Measurements from ENCODE around the gene FARS2.

Gene FARS2

GRCh38 chr6:5606546-5606945 is 345.2 kb downstream of the FARS2 start:
- no peak overlapping the region for H2AFZ ChIP-seq (ENCODE audit: insufficient read depth, low read length, poor library complexity)
- no peaks in the 10 kb centered on the region for H3K79me2 ChIP-seq (ENCODE audit: control insufficient read depth, insufficient read depth, low read length, poor library complexity)
- no peak overlapping the region for H3K4me3 ChIP-seq (ENCODE audit: low read depth, low read length)
- no peak overlapping the region for H2AK5ac ChIP-seq (ENCODE audit: low read length)
- no peak overlapping the region for H3K4me2 ChIP-seq (ENCODE audit: low read length)
- H4K12ac ChIP-seq (ENCODE audit: low read depth, low read length): no peak overlapping the region
- no peaks in the 10 kb centered on the region for H3K27me3 ChIP-seq (ENCODE audit: insufficient read depth, low read length)
- no CpG with 5 or more reads among the region's 4 CpGs for WGBS (ENCODE audit: extremely low coverage, insufficient coverage, insufficient read length)
- no peaks in the 10 kb centered on the region for H3K4me1 ChIP-seq (ENCODE audit: control insufficient read depth in 1 of 2, insufficient read depth in 2 of 2, low read length in 2 of 2)
- no peak for DNase-seq
- no peak overlapping the region for H3K27ac ChIP-seq (ENCODE audit: low read depth, low read length)
- H2BK5ac ChIP-seq (ENCODE audit: low read depth, low read length, poor library complexity): no peak overlapping the region
- H3K4ac ChIP-seq (ENCODE audit: low read depth, low read length): no peak overlapping the region
- H3K79me1 ChIP-seq (ENCODE audit: low read length): no peaks in the 10 kb centered on the region
- H3K23ac ChIP-seq (ENCODE audit: low read length): no peak overlapping the region
- no peak overlapping the region for H3K18ac ChIP-seq (ENCODE audit: low read length)
- H3K9me3 ChIP-seq (ENCODE audit: insufficient read depth, low read depth, low read length): no peaks in the 10 kb centered on the region
- H2BK120ac ChIP-seq (ENCODE audit: insufficient read depth, low read length, poor library complexity): no peak overlapping the region
- no peak overlapping the region for H2BK12ac ChIP-seq (ENCODE audit: low read length)
- H3K9ac ChIP-seq (ENCODE audit: low read length): no peak overlapping the region
- no peak overlapping the region for H4K91ac ChIP-seq (ENCODE audit: low read depth, low read length)
- H3K36me3 ChIP-seq (ENCODE audit: control insufficient read depth in 1 of 2, insufficient read depth in 2 of 2, low read length in 2 of 2): no peaks in the 10 kb centered on the region
- no peak overlapping the region for H4K8ac ChIP-seq (ENCODE audit: low read depth, low read length)
- no peak overlapping the region for H3K14ac ChIP-seq (ENCODE audit: low read length)

- no peaks in the 10 kb centered on the region for H3K36me3 ChIP-seq (ENCODE audit: control insufficient read depth in 1 of 2, insufficient read depth in 2 of 2, low read length in 2 of 2)
- no peak overlapping the region for H2AK5ac ChIP-seq (ENCODE audit: low read length)
- H3K9me3 ChIP-seq (ENCODE audit: insufficient read depth, low read depth, low read length): no peaks in the 10 kb centered on the region
- H3K27me3 ChIP-seq (ENCODE audit: insufficient read depth, low read length): no peaks in the 10 kb centered on the region
- whole genome bisulfite sequencing (ENCODE audit: extremely low coverage, insufficient coverage, insufficient read length): no CpG with 5 or more reads among the region's 8 CpGs
- H2BK5ac ChIP-seq (ENCODE audit: low read depth, low read length, poor library complexity): no peak overlapping the region
- H3K14ac ChIP-seq (ENCODE audit: low read length): no peak overlapping the region
- H4K8ac ChIP-seq (ENCODE audit: low read depth, low read length): no peak overlapping the region
- H3K4ac ChIP-seq (ENCODE audit: low read depth, low read length): no peak overlapping the region
- H3K4me1 ChIP-seq (ENCODE audit: control insufficient read depth in 1 of 2, insufficient read depth in 2 of 2, low read length in 2 of 2): no peaks in the 10 kb centered on the region
- H3K79me1 ChIP-seq (ENCODE audit: low read length): no peaks in the 10 kb centered on the region
- peak overlapping the region; percentile 49 for H3K4me3 ChIP-seq (ENCODE audit: low read depth, low read length)
- no peak overlapping the region for H2AFZ ChIP-seq (ENCODE audit: insufficient read depth, low read length, poor library complexity)
- H3K27ac ChIP-seq (ENCODE audit: low read depth, low read length): no peak overlapping the region
- H3K18ac ChIP-seq (ENCODE audit: low read length): no peak overlapping the region
- no peak overlapping the region for H4K91ac ChIP-seq (ENCODE audit: low read depth, low read length)
- no peak overlapping the region for H2BK120ac ChIP-seq (ENCODE audit: insufficient read depth, low read length, poor library complexity)
- no peak overlapping the region for H3K9ac ChIP-seq (ENCODE audit: low read length)
- no peak overlapping the region for H4K12ac ChIP-seq (ENCODE audit: low read depth, low read length)
- peak overlapping the region; percentile 42 for H3K23ac ChIP-seq (ENCODE audit: low read length)
- no peak for DNase-seq
- H3K79me2 ChIP-seq (ENCODE audit: control insufficient read depth, insufficient read depth, low read length, poor library complexity): no peaks in the 10 kb centered on the region
- H2BK12ac ChIP-seq (ENCODE audit: low read length): no peak overlapping the region
- H3K4me2 ChIP-seq (ENCODE audit: low read length): no peak overlapping the region
These were observed 349.3 kb downstream of the FARS2 start for GRCh38 chr6:5610640-5611039.

DNA sequence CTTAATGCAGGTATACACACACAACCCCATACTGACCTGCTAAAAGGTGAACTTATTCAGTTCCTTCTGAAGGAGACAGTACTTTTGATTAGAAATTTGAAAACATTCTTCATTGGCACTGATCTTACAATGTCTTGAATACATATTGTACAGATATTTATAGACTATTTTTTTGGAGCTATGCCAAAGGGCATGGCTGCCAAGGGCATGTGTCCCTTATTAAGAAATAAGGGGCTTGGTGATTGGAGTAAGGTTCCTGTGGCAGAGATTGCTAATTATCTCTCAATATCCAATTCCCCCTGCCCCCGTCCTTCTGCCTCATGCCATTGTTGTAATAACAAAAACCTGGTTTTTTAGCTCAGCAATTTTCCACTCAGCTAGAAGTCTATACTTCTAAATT is 355.9 kb downstream of the FARS2 start:
- Histone ChIP-seq H2BK5ac (ENCODE audit: low read depth, low read length, poor library complexity) (no peak overlapping the region), H3K18ac (ENCODE audit: low read length) (no peak overlapping the region), H2AK5ac (ENCODE audit: low read length) (no peak overlapping the region), H3K4me1 (ENCODE audit: control insufficient read depth in 1 of 2, insufficient read depth in 2 of 2, low read length in 2 of 2) (no peaks in the 10 kb centered on the region), H3K79me1 (ENCODE audit: low read length) (no peaks in the 10 kb centered on the region), H2BK12ac (ENCODE audit: low read length) (no peak overlapping the region), H3K23ac (ENCODE audit: low read length) (no peak overlapping the region), H3K4me2 (ENCODE audit: low read length) (no peak overlapping the region), H2BK120ac (ENCODE audit: insufficient read depth, low read length, poor library complexity) (no peak overlapping the region), H3K27me3 (ENCODE audit: insufficient read depth, low read length) (no peaks in the 10 kb centered on the region), H3K9ac (ENCODE audit: low read length) (no peak overlapping the region), H4K8ac (ENCODE audit: low read depth, low read length) (no peak overlapping the region), H3K27ac (ENCODE audit: low read depth, low read length) (no peak overlapping the region), H2AFZ (ENCODE audit: insufficient read depth, low read length, poor library complexity) (no peak overlapping the region), H3K36me3 (ENCODE audit: control insufficient read depth in 1 of 2, insufficient read depth in 2 of 2, low read length in 2 of 2) (no peaks in the 10 kb centered on the region), H3K4ac (ENCODE audit: low read depth, low read length) (no peak overlapping the region), H3K4me3 (ENCODE audit: low read depth, low read length) (no peak overlapping the region), H3K9me3 (ENCODE audit: insufficient read depth, low read depth, low read length) (no peaks in the 10 kb centered on the region), H3K79me2 (ENCODE audit: control insufficient read depth, insufficient read depth, low read length, poor library complexity) (no peaks in the 10 kb centered on the region), H4K12ac (ENCODE audit: low read depth, low read length) (no peak overlapping the region), H4K91ac (ENCODE audit: low read depth, low read length) (no peak overlapping the region), H3K14ac (ENCODE audit: low read length) (no peak overlapping the region)
- DNase-seq: no peak
- WGBS (ENCODE audit: extremely low coverage, insufficient coverage, insufficient read length): no CpG with 5 or more reads among the region's 1 CpG

DNA sequence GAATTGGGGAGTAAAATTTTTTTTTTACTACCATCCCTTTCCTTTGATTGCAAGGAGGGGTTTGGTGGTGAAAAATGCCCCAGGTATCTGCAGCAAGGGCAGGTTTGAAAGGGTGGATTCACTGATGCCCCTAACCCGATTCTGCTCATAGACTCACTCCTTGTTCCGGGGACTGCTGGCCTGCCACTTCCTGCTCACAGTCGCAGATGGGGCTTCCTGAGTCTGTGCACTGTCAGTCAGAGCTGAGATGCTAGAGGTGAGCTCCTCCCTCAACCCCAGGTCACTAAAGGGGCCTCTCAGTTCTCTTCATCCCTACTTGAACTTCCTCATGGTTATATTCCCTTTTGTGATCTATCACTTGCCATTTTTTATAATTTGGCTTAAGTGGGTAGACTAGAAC is 357.9 kb downstream of the FARS2 start:
- H3K4me3 ChIP-seq (ENCODE audit: low read depth, low read length): no peak overlapping the region
- DNase-seq: no peak
- no CpG with 5 or more reads among the region's 3 CpGs for WGBS (ENCODE audit: extremely low coverage, insufficient coverage, insufficient read length)

More for the DNA sequence above, 357.9 kb downstream of the FARS2 start:
- Histone ChIP-seq H3K9me3 (ENCODE audit: insufficient read depth, low read depth, low read length) (no peaks in the 10 kb centered on the region), H3K23ac (ENCODE audit: low read length) (no peak overlapping the region), H3K18ac (ENCODE audit: low read length) (no peak overlapping the region), H3K27me3 (ENCODE audit: insufficient read depth, low read length) (no peaks in the 10 kb centered on the region), H3K9ac (ENCODE audit: low read length) (no peak overlapping the region), H3K4ac (ENCODE audit: low read depth, low read length) (no peak overlapping the region), H3K4me2 (ENCODE audit: low read length) (no peak overlapping the region), H2BK120ac (ENCODE audit: insufficient read depth, low read length, poor library complexity) (no peak overlapping the region), H2AFZ (ENCODE audit: insufficient read depth, low read length, poor library complexity) (no peak overlapping the region), H3K36me3 (ENCODE audit: control insufficient read depth in 1 of 2, insufficient read depth in 2 of 2, low read length in 2 of 2) (no peaks in the 10 kb centered on the region), H2AK5ac (ENCODE audit: low read length) (no peak overlapping the region), H3K79me2 (ENCODE audit: control insufficient read depth, insufficient read depth, low read length, poor library complexity) (no peaks in the 10 kb centered on the region), H3K27ac (ENCODE audit: low read depth, low read length) (no peak overlapping the region), H3K4me1 (ENCODE audit: control insufficient read depth in 1 of 2, insufficient read depth in 2 of 2, low read length in 2 of 2) (no peaks in the 10 kb centered on the region), H2BK12ac (ENCODE audit: low read length) (no peak overlapping the region), H4K91ac (ENCODE audit: low read depth, low read length) (no peak overlapping the region), H3K79me1 (ENCODE audit: low read length) (no peaks in the 10 kb centered on the region), H3K14ac (ENCODE audit: low read length) (no peak overlapping the region), H4K12ac (ENCODE audit: low read depth, low read length) (no peak overlapping the region), H2BK5ac (ENCODE audit: low read depth, low read length, poor library complexity) (no peak overlapping the region), H4K8ac (ENCODE audit: low read depth, low read length) (no peak overlapping the region)
